GM06990 (cell line): ENCODE results near the gene RPP14.
"Not testable (repeated sequence)": the region's sequence is repeated elsewhere in the genome, so short reads cannot be mapped to it uniquely, and the experiment has no call there.

Experiments
- DNase-seq: peaks from one replicate; pipeline ENCODE4 v3.0.0-alpha.2; 2011; ENCODE audit not compliant: insufficient read length; ENCODE audit errors: extremely low read depth
- H3K27me3 ChIP-seq: replicated peaks from 2 replicates; pipeline ENCODE4 v1.6.0; 2011; ENCODE audit warnings: low read length; ENCODE audit not compliant: control insufficient read depth, insufficient read depth
- H3K36me3 ChIP-seq: 2 replicates; pipeline ENCODE4 v1.5.1; 2011; ENCODE audit warnings: low read length; ENCODE audit not compliant: control insufficient read depth, insufficient read depth
- H3K4me3 ChIP-seq: replicated peaks from 2 replicates; pipeline ENCODE4 v1.5.1; 2011; ENCODE audit warnings: low read depth, mild to moderate bottlenecking, control low read depth, low read length
- TF ChIP-seq, protein P1 (sequence below): IDR thresholded peaks from 2 replicates; pipeline ENCODE4 v1.5.1; 2011; ENCODE audit warnings: low read length, control low read depth, mild to moderate bottlenecking, inconsistent platforms; ENCODE audit not compliant: insufficient read depth, poor library complexity, severe bottlenecking

The RPP14 gene

DNA sequence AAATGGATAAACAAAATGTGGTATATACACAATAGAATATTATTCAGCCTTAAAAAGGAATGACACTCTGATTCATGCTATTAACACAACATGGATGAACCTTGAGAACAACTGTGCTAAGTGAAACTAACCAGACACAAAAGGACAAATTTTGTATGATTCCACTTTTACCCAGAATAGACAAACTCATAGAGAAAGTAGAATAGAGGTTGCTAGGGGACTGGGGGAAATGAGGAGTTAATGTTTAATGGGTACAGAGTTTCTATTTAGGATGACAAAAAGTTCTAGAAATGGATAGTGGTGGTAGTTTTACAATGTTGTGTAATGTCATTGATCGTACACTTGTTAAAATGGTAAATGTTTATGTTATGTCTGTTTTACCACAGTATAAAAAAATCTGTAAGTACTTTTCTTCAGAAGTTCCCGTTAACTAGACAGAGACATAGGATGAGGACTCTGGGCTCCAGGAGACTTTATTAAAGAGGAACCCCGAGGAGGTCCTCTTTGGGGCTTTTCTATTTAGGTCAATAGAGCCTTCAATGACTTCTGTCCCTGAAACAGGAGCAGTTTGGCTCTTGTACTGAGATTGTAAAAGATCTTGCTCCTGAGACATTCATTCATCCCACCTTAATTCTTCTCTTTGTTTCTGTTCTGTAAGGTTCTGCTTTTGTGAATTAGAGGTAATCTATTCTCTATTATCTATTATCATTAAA is 43.9 kb upstream of the RPP14 start:
- Histone ChIP-seq H3K36me3 (peaks cover 6% of the 10 kb centered on the region), H3K27me3 (no peaks in the 10 kb centered on the region), H3K4me3 (no peak overlapping the region)
- TF ChIP-seq, protein P1, sequence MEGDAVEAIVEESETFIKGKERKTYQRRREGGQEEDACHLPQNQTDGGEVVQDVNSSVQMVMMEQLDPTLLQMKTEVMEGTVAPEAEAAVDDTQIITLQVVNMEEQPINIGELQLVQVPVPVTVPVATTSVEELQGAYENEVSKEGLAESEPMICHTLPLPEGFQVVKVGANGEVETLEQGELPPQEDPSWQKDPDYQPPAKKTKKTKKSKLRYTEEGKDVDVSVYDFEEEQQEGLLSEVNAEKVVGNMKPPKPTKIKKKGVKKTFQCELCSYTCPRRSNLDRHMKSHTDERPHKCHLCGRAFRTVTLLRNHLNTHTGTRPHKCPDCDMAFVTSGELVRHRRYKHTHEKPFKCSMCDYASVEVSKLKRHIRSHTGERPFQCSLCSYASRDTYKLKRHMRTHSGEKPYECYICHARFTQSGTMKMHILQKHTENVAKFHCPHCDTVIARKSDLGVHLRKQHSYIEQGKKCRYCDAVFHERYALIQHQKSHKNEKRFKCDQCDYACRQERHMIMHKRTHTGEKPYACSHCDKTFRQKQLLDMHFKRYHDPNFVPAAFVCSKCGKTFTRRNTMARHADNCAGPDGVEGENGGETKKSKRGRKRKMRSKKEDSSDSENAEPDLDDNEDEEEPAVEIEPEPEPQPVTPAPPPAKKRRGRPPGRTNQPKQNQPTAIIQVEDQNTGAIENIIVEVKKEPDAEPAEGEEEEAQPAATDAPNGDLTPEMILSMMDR: no peak
- no peak for DNase-seq

DNA sequence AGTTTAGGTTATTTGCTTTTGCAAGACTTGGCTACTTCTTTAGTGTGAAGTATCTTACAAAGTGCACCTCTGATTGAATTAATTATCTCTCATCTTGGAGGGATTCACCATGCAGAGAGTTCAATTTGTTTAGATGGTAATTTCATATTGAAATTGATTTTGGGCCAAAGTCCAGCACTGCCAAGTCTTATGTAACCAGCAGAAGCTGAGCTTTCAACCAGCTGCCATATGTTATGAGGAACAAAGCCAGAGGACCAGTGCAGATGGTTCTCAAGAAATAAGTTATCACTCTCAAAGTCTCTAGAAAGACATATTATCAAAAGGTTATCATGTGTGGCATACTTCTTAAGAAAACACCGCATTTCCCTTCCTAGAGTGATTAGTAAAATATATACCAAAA is 39.5 kb upstream of the RPP14 start:
- Histone ChIP-seq H3K4me3 (no peak overlapping the region), H3K27me3 (no peaks in the 10 kb centered on the region), H3K36me3 (peaks cover 3% of the 10 kb centered on the region)
- DNase-seq: no peak
- TF ChIP-seq, protein P1: no peak

DNA sequence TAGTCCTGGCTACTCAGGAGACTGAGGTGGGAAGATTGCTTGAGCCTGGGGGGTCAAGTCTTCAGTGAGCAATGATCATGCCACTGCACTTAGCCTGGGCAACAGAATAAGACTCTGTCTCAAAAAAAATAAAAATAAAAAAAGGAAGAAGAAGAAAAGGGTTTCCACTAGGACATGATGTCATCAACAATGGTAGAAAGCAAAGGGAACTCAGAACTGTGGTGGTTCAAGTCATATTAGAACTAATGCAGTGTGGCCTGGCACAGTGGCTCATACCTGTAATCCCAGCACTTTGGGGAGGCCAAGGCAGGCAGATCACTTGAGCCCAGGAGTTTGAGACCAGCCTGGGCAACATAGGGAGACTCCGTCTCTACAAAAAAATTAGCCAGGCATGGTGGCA is 38.5 kb upstream of the RPP14 start:
- DNase-seq, H3K27me3 ChIP-seq, H3K36me3 ChIP-seq, H3K4me3 ChIP-seq: not testable (repeated sequence)

DNA sequence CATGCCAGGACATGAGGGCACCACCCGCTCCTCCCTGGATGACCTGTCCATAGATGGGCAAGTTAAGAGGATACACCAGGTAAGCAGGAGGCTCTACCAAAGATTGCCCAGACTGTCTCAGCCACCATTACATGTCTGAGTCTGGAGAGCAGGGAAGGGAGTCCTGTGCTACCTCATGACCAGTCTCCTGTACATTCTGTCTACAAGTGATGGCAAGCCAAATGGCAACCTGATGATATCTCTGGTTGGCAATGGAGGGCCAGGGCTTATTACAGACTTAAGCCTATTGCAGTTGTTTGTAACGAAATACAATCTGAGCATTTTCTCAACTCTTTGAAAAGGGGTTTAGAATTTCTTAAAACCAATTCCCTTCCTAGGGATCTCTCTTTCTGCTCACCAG is 36.7 kb upstream of the RPP14 start:
- H3K36me3 ChIP-seq: peaks cover 3% of the 10 kb centered on the region

DNA sequence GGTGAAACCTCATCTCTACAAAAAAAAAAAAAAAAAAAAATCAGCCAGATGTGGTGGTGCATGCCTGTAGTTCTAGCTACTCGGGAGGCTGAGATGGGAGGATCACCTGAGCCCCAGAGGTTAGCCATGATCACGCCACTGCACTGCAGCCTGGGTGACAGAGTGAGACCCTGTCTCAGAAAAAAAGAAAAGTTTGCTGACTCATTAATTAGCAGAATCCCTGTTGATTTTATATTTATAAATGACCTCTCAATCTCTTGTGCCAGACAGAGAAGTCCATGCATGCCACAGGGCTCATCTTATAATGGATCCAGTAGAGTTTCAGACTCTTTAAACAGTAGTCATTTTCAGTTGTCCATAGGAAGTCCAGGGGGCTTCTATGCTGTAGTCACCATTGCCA is 35.6 kb upstream of the RPP14 start:
- no peak for DNase-seq
- Histone ChIP-seq H3K27me3 (no peaks in the 10 kb centered on the region), H3K4me3 (no peak overlapping the region), H3K36me3 (peaks cover 3% of the 10 kb centered on the region)
- TF ChIP-seq, protein P1: no peak

More for the DNA sequence above, 36.7 kb upstream of the RPP14 start:
- Histone ChIP-seq H3K27me3 (no peaks in the 10 kb centered on the region), H3K4me3 (no peak overlapping the region)
- DNase-seq: no peak
- TF ChIP-seq, protein P1: no peak

DNA sequence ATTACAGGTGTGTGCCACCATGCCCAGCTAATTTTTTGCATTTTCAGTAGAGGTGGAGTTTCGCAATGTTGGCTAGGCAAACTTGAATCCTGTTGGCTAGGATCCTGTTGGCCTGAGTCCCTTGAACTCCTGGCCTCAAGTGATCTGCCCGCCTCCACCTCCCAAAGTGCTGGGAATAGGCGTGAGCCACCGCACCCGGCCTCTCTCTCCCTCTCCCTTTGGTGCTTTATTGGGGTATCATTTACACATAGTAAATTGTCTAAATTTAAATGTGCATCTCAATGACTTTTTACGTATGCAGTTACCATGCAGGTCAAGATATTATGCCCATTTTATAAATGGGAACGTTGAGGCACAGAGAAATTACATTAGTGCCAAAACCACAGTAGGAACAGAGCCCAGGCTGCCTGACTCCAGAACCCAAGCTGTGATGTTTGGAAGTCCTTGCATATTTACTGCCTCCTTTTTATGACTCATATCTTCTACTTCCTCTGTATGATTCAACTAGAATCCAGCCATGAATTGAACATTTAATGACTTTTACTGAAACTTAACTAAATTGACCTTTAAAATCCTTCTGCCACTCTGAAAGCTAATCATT is 34.0 kb upstream of the RPP14 start:
- Histone ChIP-seq H3K4me3 (no peak overlapping the region), H3K27me3 (no peaks in the 10 kb centered on the region), H3K36me3 (peaks cover 3% of the 10 kb centered on the region)
- TF ChIP-seq, protein P1: no peak
- no peak for DNase-seq
